HUES64 (cell line): ENCODE data around the gene CDKAL1.
"Not testable (repeated sequence)": the region's sequence is repeated elsewhere in the genome, so short reads cannot be mapped to it uniquely, and the experiment has no call there.

ENCODE experiments used
- H3K27ac ChIP-seq: 2 replicates; pipeline ENCODE4 v1.7.0; 2013; ENCODE audit warnings: low read depth, low read length, inconsistent platforms
- H3K27me3 ChIP-seq: 2 replicates; pipeline ENCODE4 v1.6.1; 2013; ENCODE audit warnings: mild to moderate bottlenecking, low read length; ENCODE audit not compliant: insufficient read depth
- H3K36me3 ChIP-seq: 2 replicates; pipeline ENCODE4 v1.6.1; 2013; ENCODE audit warnings: mild to moderate bottlenecking, low read length; ENCODE audit not compliant: insufficient read depth
- H3K4me1 ChIP-seq: 2 replicates; pipeline ENCODE4 v1.6.1; 2013; ENCODE audit warnings: mild to moderate bottlenecking, low read length, moderate library complexity; ENCODE audit not compliant: insufficient read depth
- H3K4me3 ChIP-seq: 2 replicates; pipeline ENCODE4 v1.5.1; 2013; ENCODE audit warnings: mild to moderate bottlenecking, low read length, moderate library complexity
- H3K9ac ChIP-seq: 2 replicates; pipeline ENCODE4 v1.6.1; 2013; ENCODE audit warnings: mild to moderate bottlenecking, low read depth, low read length
- H3K9me3 ChIP-seq: 2 replicates; pipeline ENCODE4 v1.6.1; 2013; ENCODE audit warnings: low read depth, low read length; ENCODE audit not compliant: insufficient read depth
- WGBS: fragments of 150-250, 120-280 bp; methylation state at CpG from one replicate; pipeline ENCODE4 v1.1.7; 2013; ENCODE audit warnings: missing lambda C conversion rate; 5-methylcytosine and 5-hydroxymethylcytosine counted together

CDKAL1 gene

GRCh38 chr6:20744911-20745557 lies 210.8 kb downstream of the CDKAL1 start:
- no peak overlapping the region for H3K9ac ChIP-seq
- H3K36me3 ChIP-seq: no peaks in the 10 kb centered on the region
- no peak overlapping the region for H3K27ac ChIP-seq
- no peaks in the 10 kb centered on the region for H3K27me3 ChIP-seq
- peaks cover 2% of the 10 kb centered on the region; the same call in 1 of the 2 replicates for H3K9me3 ChIP-seq
- no peaks in the 10 kb centered on the region; the same call in 1 of the 2 replicates for H3K4me1 ChIP-seq
- no peak overlapping the region for H3K4me3 ChIP-seq
- WGBS: 97% methylated on average over 7 of the region's 9 CpGs

GRCh38 chr6:20746024-20746423 lies 211.8 kb downstream of the CDKAL1 start:
- Histone ChIP-seq H3K4me1 (no peaks in the 10 kb centered on the region; the same call in 1 of the 2 replicates), H3K9me3 (peaks cover 2% of the 10 kb centered on the region; the same call in 1 of the 2 replicates), H3K4me3 (no peak overlapping the region), H3K27me3 (no peaks in the 10 kb centered on the region), H3K36me3 (no peaks in the 10 kb centered on the region), H3K9ac (no peak overlapping the region), H3K27ac (no peak overlapping the region)
- 80% methylated on average over 1 of the region's 2 CpGs for WGBS

GRCh38 chr6:20746805-20747558 lies 212.7 kb downstream of the CDKAL1 start:
- Histone ChIP-seq H3K36me3 (no peaks in the 10 kb centered on the region), H3K27me3 (no peaks in the 10 kb centered on the region), H3K4me3 (no peak overlapping the region), H3K9me3 (no peaks in the 10 kb centered on the region), H3K4me1 (no peaks in the 10 kb centered on the region; the same call in 1 of the 2 replicates), H3K27ac (no peak overlapping the region), H3K9ac (no peak overlapping the region)
- 85% methylated on average over 6 of the region's 6 CpGs for WGBS

GRCh38 chr6:20747991-20748390 lies 213.7 kb downstream of the CDKAL1 start:
- H3K36me3 ChIP-seq: no peaks in the 10 kb centered on the region
- no peak overlapping the region for H3K27ac ChIP-seq
- no peaks in the 10 kb centered on the region for H3K27me3 ChIP-seq
- no peaks in the 10 kb centered on the region for H3K9me3 ChIP-seq
- H3K4me3 ChIP-seq: no peak overlapping the region
- 95% methylated on average over 1 of the region's 2 CpGs for WGBS
- H3K9ac ChIP-seq: no peak overlapping the region
- H3K4me1 ChIP-seq: no peaks in the 10 kb centered on the region; the same call in 1 of the 2 replicates

DNA sequence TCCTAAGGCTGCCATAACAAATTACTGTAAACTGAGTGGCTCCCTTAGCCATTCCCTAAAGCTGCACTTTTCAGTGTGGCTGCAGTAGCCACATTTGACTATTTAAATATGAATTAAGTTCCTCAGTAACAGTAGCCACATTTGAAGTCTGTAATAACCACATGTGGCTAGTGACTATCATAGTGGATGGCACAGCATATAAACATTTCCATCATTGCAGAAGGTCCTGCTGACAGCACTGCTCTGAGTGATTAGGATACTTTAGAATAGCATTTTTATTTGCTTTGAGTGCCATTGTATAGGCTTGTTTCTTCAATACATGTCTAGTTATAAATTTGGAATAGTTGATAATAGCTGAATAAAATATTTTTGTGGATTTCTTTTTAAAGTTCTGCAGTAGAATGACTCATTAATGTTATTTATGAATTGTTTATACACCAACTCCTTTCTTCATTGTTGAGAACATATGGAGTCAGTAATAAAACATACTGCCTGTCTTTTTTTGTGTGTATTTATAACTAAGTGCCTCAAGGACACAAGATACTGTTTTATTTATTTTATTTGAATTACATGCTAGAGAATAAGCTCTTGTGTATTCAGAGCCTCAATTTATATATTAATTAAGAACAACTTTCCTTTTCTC lies 217.2 kb downstream of the CDKAL1 start:
- H3K9ac ChIP-seq: no peak overlapping the region
- H3K4me1 ChIP-seq: no peaks in the 10 kb centered on the region; the same call in 1 of the 2 replicates
- 0 out of 2 replicates have a peak, but pooled peaks cover 2% of the 10 kb centered on the region for H3K9me3 ChIP-seq
- H3K4me3 ChIP-seq: no peak overlapping the region
- no peaks in the 10 kb centered on the region for H3K36me3 ChIP-seq
- no peak overlapping the region for H3K27ac ChIP-seq
- H3K27me3 ChIP-seq: no peaks in the 10 kb centered on the region

DNA sequence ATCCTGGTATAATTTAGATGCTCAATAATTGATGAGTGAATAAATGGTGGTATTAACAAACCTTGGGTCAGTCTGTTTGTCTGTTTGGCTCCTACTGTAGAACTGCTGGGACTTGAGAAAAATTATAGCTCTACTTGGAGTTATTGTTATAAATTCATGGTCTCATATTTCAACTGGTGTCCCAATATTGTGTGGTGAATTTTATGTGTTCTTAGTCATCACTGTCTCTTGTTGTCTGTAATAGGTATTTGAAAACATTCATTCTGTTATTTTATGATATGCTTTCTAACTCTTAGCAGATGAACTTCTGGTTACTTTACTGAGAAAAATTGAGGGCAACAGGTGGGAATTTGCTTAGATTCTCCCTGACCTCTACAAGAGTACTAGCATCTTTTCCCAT lies 221.4 kb downstream of the CDKAL1 start:
- Histone ChIP-seq H3K9me3 (0 out of 2 replicates have a peak, but pooled peaks cover 2% of the 10 kb centered on the region), H3K9ac (no peak overlapping the region), H3K36me3 (no peaks in the 10 kb centered on the region), H3K4me3 (no peak overlapping the region), H3K27me3 (no peaks in the 10 kb centered on the region), H3K4me1 (no peaks in the 10 kb centered on the region), H3K27ac (no peak overlapping the region)

GRCh38 chr6:20756584-20757147 lies 222.4 kb downstream of the CDKAL1 start:
- H3K4me3 ChIP-seq, H3K4me1 ChIP-seq, H3K36me3 ChIP-seq, H3K9ac ChIP-seq, H3K27me3 ChIP-seq, H3K27ac ChIP-seq, H3K9me3 ChIP-seq: not testable (repeated sequence)
- 97% methylated on average over 2 of the region's 2 CpGs for WGBS

GRCh38 chr6:20757761-20758160 lies 223.5 kb downstream of the CDKAL1 start:
- H3K9me3 ChIP-seq: 0 out of 2 replicates have a peak, but pooled peaks cover 2% of the 10 kb centered on the region
- no peak overlapping the region for H3K27ac ChIP-seq
- no peaks in the 10 kb centered on the region for H3K27me3 ChIP-seq
- H3K4me3 ChIP-seq: no peak overlapping the region
- no peaks in the 10 kb centered on the region for H3K4me1 ChIP-seq
- WGBS: 100% methylated on average over 1 of the region's 2 CpGs
- no peak overlapping the region for H3K9ac ChIP-seq
- no peaks in the 10 kb centered on the region for H3K36me3 ChIP-seq

- Histone ChIP-seq H3K36me3 (no peaks in the 10 kb centered on the region), H3K27me3 (no peaks in the 10 kb centered on the region), H3K9me3 (no peaks in the 10 kb centered on the region), H3K4me1 (peaks cover 3% of the 10 kb centered on the region; the same call in 1 of the 2 replicates), H3K9ac (no peak overlapping the region), H3K27ac (no peak overlapping the region), H3K4me3 (no peak overlapping the region)
- 93% methylated on average over 4 of the region's 4 CpGs for WGBS
Observed at GRCh38 chr6:20763296-20763695, 229.0 kb downstream of the CDKAL1 start.

GRCh38 chr6:20769631-20770030 lies 235.4 kb downstream of the CDKAL1 start:
- Histone ChIP-seq H3K9ac (no peak overlapping the region), H3K4me3 (no peak overlapping the region), H3K27me3 (no peaks in the 10 kb centered on the region), H3K36me3 (no peaks in the 10 kb centered on the region), H3K27ac (no peak overlapping the region), H3K4me1 (peaks cover 21% of the 10 kb centered on the region), H3K9me3 (no peaks in the 10 kb centered on the region)
- 98% methylated on average over 3 of the region's 3 CpGs for WGBS

DNA sequence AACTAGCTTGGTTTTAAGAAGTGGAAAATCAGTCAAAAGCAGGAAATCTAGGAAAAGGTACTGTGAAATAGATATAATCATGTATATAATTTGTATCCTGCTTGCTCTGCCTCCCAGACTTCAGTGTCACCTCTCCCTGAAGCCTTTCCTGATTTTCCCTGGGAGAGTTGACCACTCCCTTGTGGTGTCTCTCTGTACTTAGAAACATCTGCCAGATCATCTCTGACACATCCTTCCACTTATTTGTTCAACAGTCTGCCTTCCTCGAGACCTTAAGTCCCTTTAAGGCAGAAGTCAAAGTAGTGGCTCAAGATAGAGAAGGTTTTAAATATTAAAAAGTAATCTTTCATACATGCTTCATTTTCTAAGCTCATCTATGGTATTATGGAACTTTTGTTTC lies 236.5 kb downstream of the CDKAL1 start:
- peaks cover 21% of the 10 kb centered on the region for H3K4me1 ChIP-seq
- no peaks in the 10 kb centered on the region for H3K36me3 ChIP-seq
- no peaks in the 10 kb centered on the region for H3K9me3 ChIP-seq
- peak overlapping the region; percentile 47; the same call in 1 of the 2 replicates for H3K27ac ChIP-seq
- H3K4me3 ChIP-seq: no peak overlapping the region
- H3K9ac ChIP-seq: no peak overlapping the region
- no CpG with 5 or more reads among the region's 1 CpG for WGBS
- H3K27me3 ChIP-seq: no peaks in the 10 kb centered on the region
